ENCODE measurements around the gene DCDC2B. TPM values are rescaled to one million over a fixed set of nuclear protein-coding genes. Genes with fewer than 3 reads are reported as not detected.

The DCDC2B gene
- total and polyA plus RNA-seq, 9 of the 15 experiments (the other 6 are each of a cell fraction or from before 2014, with no cell fraction given), result not detected

DNA sequence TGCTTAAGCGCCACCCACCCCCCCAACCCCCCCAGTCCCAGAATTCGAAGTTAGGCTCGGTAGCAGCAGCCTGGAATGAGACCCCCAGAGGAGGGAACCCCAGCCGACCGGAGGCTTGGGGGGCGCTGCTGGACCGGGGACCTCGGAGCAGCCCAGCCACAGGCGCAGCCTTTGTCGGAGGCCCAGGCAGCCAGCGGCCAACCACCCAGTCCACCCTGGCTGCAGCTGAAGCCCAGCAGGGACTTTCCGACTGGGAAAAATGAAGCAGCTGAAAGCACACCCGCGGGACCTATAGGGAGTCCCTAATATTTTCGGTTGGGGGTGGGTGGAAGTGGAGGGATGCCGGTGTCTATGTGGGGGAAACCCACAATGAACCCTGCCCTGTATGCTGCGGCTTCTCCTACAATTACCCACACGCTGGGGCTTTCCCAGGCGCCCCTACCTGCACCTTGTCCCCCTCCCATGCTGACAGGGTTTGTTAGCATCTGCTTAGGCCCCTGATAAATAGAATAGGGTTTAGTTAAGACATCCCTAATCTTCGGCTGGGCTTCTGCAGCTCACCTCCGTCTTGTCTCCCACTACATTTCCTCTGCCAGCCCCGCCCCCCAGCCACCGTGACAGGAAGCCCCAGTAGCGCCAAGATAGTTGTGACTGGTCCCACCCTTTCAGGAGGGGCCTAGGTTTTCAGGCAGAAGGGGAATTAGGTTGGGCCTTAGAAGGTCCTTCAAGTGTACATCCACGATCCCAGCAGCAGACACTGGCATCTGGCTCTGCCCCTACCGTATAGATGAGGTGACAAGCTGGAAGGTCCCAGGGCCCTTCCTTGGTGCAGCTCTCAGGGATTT, 7.7 kb upstream of the DCDC2B start (continued):
- TF ChIP-seq, protein P1, sequence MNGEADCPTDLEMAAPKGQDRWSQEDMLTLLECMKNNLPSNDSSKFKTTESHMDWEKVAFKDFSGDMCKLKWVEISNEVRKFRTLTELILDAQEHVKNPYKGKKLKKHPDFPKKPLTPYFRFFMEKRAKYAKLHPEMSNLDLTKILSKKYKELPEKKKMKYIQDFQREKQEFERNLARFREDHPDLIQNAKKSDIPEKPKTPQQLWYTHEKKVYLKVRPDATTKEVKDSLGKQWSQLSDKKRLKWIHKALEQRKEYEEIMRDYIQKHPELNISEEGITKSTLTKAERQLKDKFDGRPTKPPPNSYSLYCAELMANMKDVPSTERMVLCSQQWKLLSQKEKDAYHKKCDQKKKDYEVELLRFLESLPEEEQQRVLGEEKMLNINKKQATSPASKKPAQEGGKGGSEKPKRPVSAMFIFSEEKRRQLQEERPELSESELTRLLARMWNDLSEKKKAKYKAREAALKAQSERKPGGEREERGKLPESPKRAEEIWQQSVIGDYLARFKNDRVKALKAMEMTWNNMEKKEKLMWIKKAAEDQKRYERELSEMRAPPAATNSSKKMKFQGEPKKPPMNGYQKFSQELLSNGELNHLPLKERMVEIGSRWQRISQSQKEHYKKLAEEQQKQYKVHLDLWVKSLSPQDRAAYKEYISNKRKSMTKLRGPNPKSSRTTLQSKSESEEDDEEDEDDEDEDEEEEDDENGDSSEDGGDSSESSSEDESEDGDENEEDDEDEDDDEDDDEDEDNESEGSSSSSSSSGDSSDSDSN (IDR thresholded peaks at IDR 0.05; ENCODE audit: borderline replicate concordance in 1 of 2, low read depth in 2 of 2, low read length in 2 of 2), result peak in 1 of 2 experiments; percentile 64; a peak in 1 of 4 replicates

DNA sequence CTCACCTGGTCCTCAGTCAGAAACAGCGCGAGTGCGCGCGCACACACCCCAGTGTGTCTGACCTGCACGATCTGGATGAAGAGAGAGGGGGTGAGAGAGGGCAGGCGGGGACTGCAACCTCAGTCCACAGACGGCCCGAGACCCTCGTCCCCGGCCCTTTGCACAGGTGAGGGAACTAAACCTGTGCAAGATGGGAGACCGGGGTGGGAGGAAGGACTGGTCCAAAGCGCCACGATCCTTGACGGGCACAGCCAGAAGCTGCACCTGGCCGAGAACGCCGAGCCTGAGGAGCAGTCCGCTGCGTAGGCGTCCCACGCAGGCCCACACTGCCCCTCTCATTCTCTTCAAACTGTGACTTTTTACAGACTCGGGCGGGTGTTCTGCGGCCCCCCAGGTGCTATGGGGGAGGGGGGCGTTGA, 3.9 kb upstream of the DCDC2B start:
- peak overlapping the region; percentile 92 for H2AFZ ChIP-seq (ENCODE audit: low read depth, low read length)
- H3K4me3 ChIP-seq, result peak overlapping the region; percentile 74
- CTCF ChIA-PET (ENCODE audit: low intra/inter-chr PET ratio), result no interaction called here
- peak overlapping the region; percentile 31; the same call in 1 of the 3 replicates for H3K27ac ChIP-seq (ENCODE audit: extremely low read depth, low read depth, low read length)
- POLR2A ChIA-PET, result interaction anchor here (0.6 to 7.8 kb wide), 15 partner anchors 9 to 140 kb away, joined by 3 to 80 read pairs (median 4); partner anchors contain the start of genes HDAC1, KPNA6 and MARCKSL1
- H3K4me1 ChIP-seq (replicated peaks in 1 of 2; ENCODE audit: control insufficient read depth in 2 of 2, insufficient read depth in 2 of 2, low read length in 2 of 2), result peaks cover 24 to 54% of the 10 kb centered on the region in 2 experiments
- FAIRE-seq (no peak), DNase-seq (ENCODE audit: extremely low read depth in 1 of 4, low spot score in 3 of 4) (peak in 1 of 4 experiments; percentile 15), ATAC-seq (no peak)
- H3K27me3 ChIP-seq (ENCODE audit: control insufficient read depth in 2 of 2, insufficient read depth in 2 of 2, low read length in 2 of 2), result no peaks in the 10 kb centered on the region
- intact Hi-C loops (cut with micrococcal nuclease) (loop anchor here (5.0 kb wide), 1 partner anchor 42 kb away; the partner anchor contains the start of gene FAM167B), in situ Hi-C loops (cut with MboI) (no loop called here)
- H3K9me1 ChIP-seq (ENCODE audit: control insufficient read depth, insufficient read depth, low read length), result peaks cover 4% of the 10 kb centered on the region
- H4K20me1 ChIP-seq (replicated peaks; ENCODE audit: control insufficient read depth, insufficient read depth, low read length), result no peaks in the 10 kb centered on the region
- peak overlapping the region; percentile 99 for H3K4me2 ChIP-seq (ENCODE audit: insufficient read depth, low read length)
- H3K9ac ChIP-seq (ENCODE audit: insufficient read depth in 1 of 2, low read depth in 2 of 2, low read length in 2 of 2), result peak overlapping the region; percentile 90 to 100; a peak in 3 of 4 replicates
- H3K79me2 ChIP-seq (ENCODE audit: control insufficient read depth, insufficient read depth, low read length), result peaks cover 25% of the 10 kb centered on the region
- H3K9me3 ChIP-seq (replicated peaks; ENCODE audit: control insufficient read depth, insufficient read depth, low read depth, low read length), result no peaks in the 10 kb centered on the region
- WGBS (ENCODE audit: insufficient coverage, low coverage, missing lambda C conversion rate), result 66% methylated on average over 26 of the region's 26 CpGs
- no TSS peak for BruUV-seq (replicated peaks)
- peaks cover 28% of the 10 kb centered on the region; the same call in 2 of the 3 replicates for H3K36me3 ChIP-seq (ENCODE audit: control insufficient read depth, insufficient read depth, low read length)
- TF ChIP-seq, protein P2, sequence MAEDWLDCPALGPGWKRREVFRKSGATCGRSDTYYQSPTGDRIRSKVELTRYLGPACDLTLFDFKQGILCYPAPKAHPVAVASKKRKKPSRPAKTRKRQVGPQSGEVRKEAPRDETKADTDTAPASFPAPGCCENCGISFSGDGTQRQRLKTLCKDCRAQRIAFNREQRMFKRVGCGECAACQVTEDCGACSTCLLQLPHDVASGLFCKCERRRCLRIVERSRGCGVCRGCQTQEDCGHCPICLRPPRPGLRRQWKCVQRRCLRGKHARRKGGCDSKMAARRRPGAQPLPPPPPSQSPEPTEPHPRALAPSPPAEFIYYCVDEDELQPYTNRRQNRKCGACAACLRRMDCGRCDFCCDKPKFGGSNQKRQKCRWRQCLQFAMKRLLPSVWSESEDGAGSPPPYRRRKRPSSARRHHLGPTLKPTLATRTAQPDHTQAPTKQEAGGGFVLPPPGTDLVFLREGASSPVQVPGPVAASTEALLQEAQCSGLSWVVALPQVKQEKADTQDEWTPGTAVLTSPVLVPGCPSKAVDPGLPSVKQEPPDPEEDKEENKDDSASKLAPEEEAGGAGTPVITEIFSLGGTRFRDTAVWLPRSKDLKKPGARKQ (CRISPR knock-in tag; IDR thresholded peaks at IDR 0.05), result 0 out of 2 replicates have a peak, but pooled peaks have one; percentile 79
- peak; percentile 8; the same call in 1 of the 2 replicates for TF ChIP-seq ZNF695 (CRISPR knock-in tag; IDR thresholded peaks at IDR 0.05)
- TF ChIP-seq, protein P3, sequence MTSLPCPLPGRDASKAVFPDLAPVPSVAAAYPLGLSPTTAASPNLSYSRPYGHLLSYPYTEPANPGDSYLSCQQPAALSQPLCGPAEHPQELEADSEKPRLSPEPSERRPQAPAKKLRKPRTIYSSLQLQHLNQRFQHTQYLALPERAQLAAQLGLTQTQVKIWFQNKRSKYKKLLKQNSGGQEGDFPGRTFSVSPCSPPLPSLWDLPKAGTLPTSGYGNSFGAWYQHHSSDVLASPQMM (CRISPR knock-in tag; IDR thresholded peaks at IDR 0.05), result no peak
- no peak for TF ChIP-seq PHTF2 (CRISPR knock-in tag; IDR thresholded peaks at IDR 0.05)
- no peak for TF ChIP-seq HCFC1 (IDR thresholded peaks at IDR 0.05; ENCODE audit: low read depth, low read length)
- no peak for TF ChIP-seq ARID1B (IDR thresholded peaks at IDR 0.05)
- TF ChIP-seq SETDB1 (IDR thresholded peaks at IDR 0.05; ENCODE audit: low read length), result no peak
- TF ChIP-seq, protein P4, sequence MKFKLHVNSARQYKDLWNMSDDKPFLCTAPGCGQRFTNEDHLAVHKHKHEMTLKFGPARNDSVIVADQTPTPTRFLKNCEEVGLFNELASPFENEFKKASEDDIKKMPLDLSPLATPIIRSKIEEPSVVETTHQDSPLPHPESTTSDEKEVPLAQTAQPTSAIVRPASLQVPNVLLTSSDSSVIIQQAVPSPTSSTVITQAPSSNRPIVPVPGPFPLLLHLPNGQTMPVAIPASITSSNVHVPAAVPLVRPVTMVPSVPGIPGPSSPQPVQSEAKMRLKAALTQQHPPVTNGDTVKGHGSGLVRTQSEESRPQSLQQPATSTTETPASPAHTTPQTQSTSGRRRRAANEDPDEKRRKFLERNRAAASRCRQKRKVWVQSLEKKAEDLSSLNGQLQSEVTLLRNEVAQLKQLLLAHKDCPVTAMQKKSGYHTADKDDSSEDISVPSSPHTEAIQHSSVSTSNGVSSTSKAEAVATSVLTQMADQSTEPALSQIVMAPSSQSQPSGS (CRISPR knock-in tag; IDR thresholded peaks at IDR 0.05), result no peak
- TF ChIP-seq TEAD1 (CRISPR knock-in tag; IDR thresholded peaks at IDR 0.05), result 0 out of 4 replicates have a peak, but pooled peaks of 1 of the 2 experiments have one; percentile 3

Measured in K562 (cell line).